GM10248 (cell line): ENCODE measurements around the gene SUPT6H.

Experiments used
- CTCF ChIA-PET: fragments of 300-600 bp; sonication (Branson Sonifier 250); formaldehyde crosslinking; extraction: SDS; loops from one replicate; lab custom pipeline; 2021; ENCODE audit warnings: antibody characterized with exemption; lab: Yijun Ruan, JAX
- POLR2A ChIA-PET: fragments of 350-650 bp; sonication (Branson Sonifier 250); formaldehyde crosslinking; extraction: SDS; loops from one replicate; lab custom pipeline; 2020; ENCODE audit warnings: antibody characterized with exemption; lab: Yijun Ruan, JAX
- DNase-seq: peaks from one replicate; pipeline ENCODE4 v3.0.0; 2012; ENCODE audit errors: extremely low spot score
- TF ChIP-seq, protein P1 (sequence below): IDR thresholded peaks from 2 replicates; pipeline ENCODE4 v1.5.1; 2012; ENCODE audit warnings: mild to moderate bottlenecking, low read depth; ENCODE audit errors: extremely low read depth, missing control alignments, control extremely low read depth

SUPT6H gene

GRCh38 chr17:28724500-28725165, 62.6 kb downstream of the SUPT6H start:
- DNase-seq = no peak
- ChIA-PET POLR2A (interaction anchor here (0.8 to 1.3 kb wide), 5 partner anchors 13 to 227 kb away, joined by 3 to 9 read pairs (median 4); partner anchors contain the start of genes PHF12, PROCA1 and TRAF4), CTCF (interaction anchor here (1.4 to 7.0 kb wide), 3 partner anchors 23 to 228 kb away, joined by 6 to 472 read pairs (median 39); partner anchors contain the start of genes PHF12 and TRAF4)
- TF ChIP-seq, protein P1, sequence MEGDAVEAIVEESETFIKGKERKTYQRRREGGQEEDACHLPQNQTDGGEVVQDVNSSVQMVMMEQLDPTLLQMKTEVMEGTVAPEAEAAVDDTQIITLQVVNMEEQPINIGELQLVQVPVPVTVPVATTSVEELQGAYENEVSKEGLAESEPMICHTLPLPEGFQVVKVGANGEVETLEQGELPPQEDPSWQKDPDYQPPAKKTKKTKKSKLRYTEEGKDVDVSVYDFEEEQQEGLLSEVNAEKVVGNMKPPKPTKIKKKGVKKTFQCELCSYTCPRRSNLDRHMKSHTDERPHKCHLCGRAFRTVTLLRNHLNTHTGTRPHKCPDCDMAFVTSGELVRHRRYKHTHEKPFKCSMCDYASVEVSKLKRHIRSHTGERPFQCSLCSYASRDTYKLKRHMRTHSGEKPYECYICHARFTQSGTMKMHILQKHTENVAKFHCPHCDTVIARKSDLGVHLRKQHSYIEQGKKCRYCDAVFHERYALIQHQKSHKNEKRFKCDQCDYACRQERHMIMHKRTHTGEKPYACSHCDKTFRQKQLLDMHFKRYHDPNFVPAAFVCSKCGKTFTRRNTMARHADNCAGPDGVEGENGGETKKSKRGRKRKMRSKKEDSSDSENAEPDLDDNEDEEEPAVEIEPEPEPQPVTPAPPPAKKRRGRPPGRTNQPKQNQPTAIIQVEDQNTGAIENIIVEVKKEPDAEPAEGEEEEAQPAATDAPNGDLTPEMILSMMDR = no peak

- ChIA-PET CTCF (interaction anchor here (1.4 to 7.0 kb wide), 5 partner anchors 22 to 228 kb away, joined by 6 to 472 read pairs (median 24); partner anchors contain the start of genes PHF12 and TRAF4), POLR2A (interaction anchor here (0.9 to 1.3 kb wide), 3 partner anchors 14 to 227 kb away, joined by 4 to 9 read pairs (median 5); partner anchors contain the start of genes PHF12, PROCA1 and TRAF4)
- no peak for DNase-seq
- TF ChIP-seq, protein P1 = no peak
These were observed 63.2 kb downstream of the SUPT6H start for GRCh38 chr17:28725166-28725659.

GRCh38 chr17:28725660-28726225, 63.7 kb downstream of the SUPT6H start:
- ChIA-PET CTCF (interaction anchor here (0.9 to 7.0 kb wide), 35 partner anchors 10 to 398 kb away, joined by 3 to 472 read pairs (median 11); partner anchors contain the start of genes DHRS13, ERAL1, PHF12 and PROCA1), POLR2A (interaction anchor here (1.0 to 3.8 kb wide), 10 partner anchors 10 to 225 kb away, joined by 3 to 90 read pairs (median 12); partner anchors contain the start of genes PHF12 and TRAF4)
- no peak for DNase-seq
- TF ChIP-seq, protein P1 = no peak

DNA sequence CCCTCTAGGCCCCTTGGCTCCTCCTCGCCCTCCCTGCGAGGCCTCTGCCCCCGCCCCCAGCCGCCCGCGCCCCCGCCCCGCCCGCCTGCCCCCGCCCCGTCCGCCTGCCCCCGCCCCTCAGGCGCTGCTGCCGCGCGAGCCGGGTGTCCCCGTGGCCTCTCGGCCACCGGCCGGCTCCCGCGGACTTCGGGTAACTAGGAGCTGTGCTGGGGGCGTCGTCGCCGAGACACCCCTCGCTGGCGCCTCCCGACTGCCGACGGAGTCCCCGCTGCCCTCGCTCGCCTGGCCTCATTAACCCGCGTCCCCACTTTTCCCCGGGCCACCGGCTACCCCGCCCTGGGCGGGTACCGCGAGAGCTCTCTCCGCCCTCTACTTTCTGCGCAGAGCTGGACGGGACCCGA, 64.2 kb downstream of the SUPT6H start, which contains the start of gene TLCD1:
TSS of gene TLCD1 (minus strand) at position 8 of the 401 bp plus-strand sequence. CDS start 136 bp downstream, outside the sequence.
- TF ChIP-seq, protein P1 = no peak
- CTCF ChIA-PET = interaction anchor here (0.7 to 7.0 kb wide), 56 partner anchors 9 to 398 kb away, joined by 3 to 472 read pairs (median 8); partner anchors contain the start of genes DHRS13, ERAL1, FAM222B and PHF12
- POLR2A ChIA-PET = interaction anchor here (0.6 to 3.8 kb wide), 17 partner anchors 9 to 423 kb away, joined by 3 to 90 read pairs (median 7); partner anchors contain the start of genes PHF12 and TRAF4
- peak; percentile 82 for DNase-seq

DNA sequence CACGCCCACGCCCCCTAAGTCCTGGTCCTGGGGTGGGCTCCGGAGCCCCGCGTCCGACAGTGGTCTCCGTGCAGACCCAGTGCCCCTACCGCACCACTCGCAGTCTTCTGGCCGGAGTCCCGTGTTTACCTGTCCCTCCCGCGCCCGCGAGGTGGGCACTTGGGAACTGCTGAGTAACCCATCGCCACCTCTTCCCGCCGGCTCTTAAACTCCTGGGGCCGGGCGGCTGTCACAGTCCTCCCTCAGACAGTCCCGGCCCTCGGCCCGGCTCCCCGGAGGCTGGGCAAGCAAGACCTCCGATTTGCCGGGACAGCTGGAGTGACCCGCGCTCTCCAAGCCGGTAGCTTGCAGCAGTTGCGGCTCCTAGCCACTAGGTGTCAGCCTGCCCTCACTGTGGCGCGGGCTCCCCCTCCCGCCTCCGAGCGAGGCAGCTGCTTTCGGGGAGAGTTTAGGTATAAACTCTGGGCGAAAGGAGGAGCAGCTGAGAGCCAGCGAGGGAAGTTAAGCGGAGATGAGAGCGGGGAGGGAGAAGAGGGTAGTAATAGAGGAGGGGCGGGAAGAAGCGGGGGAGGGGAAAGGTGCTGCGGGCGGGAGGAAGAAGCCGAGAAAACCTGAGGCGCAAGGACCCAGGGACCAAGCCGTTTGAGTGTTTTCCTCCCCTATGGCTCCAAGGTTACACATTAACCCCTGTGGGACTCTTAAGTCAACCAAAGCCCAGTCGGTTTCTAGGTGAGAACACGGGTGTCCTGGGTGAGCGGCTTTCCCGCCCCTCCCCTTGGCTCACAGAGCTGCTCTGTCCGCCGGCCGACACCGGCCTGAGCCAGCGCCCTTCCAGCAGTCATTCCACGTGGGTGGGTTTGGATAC, 64.9 kb downstream of the SUPT6H start:
- ChIA-PET POLR2A (interaction anchor here (0.6 to 3.8 kb wide), 24 partner anchors 7 to 884 kb away, joined by 3 to 90 read pairs (median 6); partner anchors contain the start of genes FAM222B, PHF12, PROCA1 and RPL23A), CTCF (interaction anchor here (0.6 to 7.0 kb wide), 67 partner anchors 7 to 397 kb away, joined by 3 to 472 read pairs (median 6); partner anchors contain the start of genes DHRS13, ERAL1, FAM222B and PHF12)
- TF ChIP-seq, protein P1 = peak; percentile 97
- peak; percentile 85 for DNase-seq
